NT2/D1 (cell line): ENCODE measurements around the gene PDE5A.
"Not testable (repeated sequence)": the region's sequence is repeated elsewhere in the genome, so short reads cannot be mapped to it uniquely, and the experiment has no call there.

ENCODE experiments used
- DNase-seq: peaks from one replicate; pipeline ENCODE4 v3.0.0-alpha.2; 2011; ENCODE audit warnings: low read depth, low spot score
- H3K27me3 ChIP-seq: 2 replicates; pipeline ENCODE4 v1.6.0; 2011; ENCODE audit warnings: mild to moderate bottlenecking; ENCODE audit not compliant: insufficient read length, insufficient read depth
- H3K36me3 ChIP-seq: 2 replicates; pipeline ENCODE4 v1.6.1; 2011; ENCODE audit warnings: mild to moderate bottlenecking, low read length, mixed read lengths; ENCODE audit not compliant: insufficient read depth, insufficient read length
- H3K4me1 ChIP-seq: 2 replicates; pipeline ENCODE4 v1.5.1; 2011; ENCODE audit not compliant: insufficient read depth, insufficient read length
- H3K4me3 ChIP-seq: 2 replicates; pipeline ENCODE4 v1.5.1; 2011; ENCODE audit warnings: low read depth; ENCODE audit not compliant: insufficient read length
- H3K9ac ChIP-seq: 2 replicates; pipeline ENCODE4 v1.6.0; 2011; ENCODE audit warnings: low read depth; ENCODE audit not compliant: insufficient read length
- H3K9me3 ChIP-seq: 2 replicates; pipeline ENCODE4 v1.5.1; 2011; ENCODE audit warnings: mild to moderate bottlenecking, low read length; ENCODE audit not compliant: insufficient read depth
- SUZ12 ChIP-seq: IDR thresholded peaks from 2 replicates; pipeline ENCODE4 v1.6.1; 2011; ENCODE audit not compliant: insufficient read length, insufficient read depth; ENCODE audit errors: extremely low read depth
- YY1 ChIP-seq: IDR thresholded peaks from 2 replicates; pipeline ENCODE4 v1.6.1; 2011; ENCODE audit not compliant: insufficient read length, insufficient read depth
- ZNF274 ChIP-seq: IDR thresholded peaks from 2 replicates; pipeline ENCODE4 v1.6.1; 2011; ENCODE audit warnings: mild to moderate bottlenecking, low read depth, low read length

PDE5A gene

DNA sequence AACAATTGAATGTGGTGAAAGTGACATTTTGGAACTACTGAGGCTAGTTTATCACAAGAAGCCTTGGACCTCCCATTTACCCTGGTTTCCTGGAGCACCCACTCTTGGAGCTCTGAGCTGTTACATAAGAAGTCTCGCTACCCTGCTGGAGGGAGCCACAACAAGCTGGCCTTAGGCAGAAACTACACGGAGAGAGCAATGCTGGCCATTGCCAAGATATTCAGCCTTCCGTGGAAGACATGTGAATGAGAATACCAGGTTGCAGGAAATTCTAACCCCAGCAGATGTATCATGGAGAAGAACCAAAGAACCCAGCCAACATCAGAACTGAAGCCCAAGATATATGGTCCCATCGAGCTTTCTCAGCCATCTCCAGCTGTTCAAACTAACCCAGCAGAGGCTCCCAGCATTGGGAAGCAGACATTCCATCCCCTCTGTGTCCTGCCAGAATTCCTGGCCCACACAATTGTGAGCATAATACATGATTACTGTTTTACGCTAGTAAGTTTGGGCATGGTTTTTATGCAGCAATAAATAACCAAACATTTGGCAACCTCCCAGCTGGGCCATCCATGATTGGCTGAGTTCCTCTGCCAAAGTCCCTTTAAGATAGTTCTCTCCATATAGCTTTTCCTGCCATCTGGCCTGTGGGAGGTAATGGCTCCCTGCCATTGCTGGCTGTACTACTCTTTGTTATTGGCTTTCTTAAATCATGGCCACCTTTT lies 17.9 kb upstream of the PDE5A start:
- Histone ChIP-seq H3K27me3 (no peaks in the 10 kb centered on the region), H3K9ac (no peak overlapping the region), H3K4me3 (no peak overlapping the region), H3K9me3 (no peaks in the 10 kb centered on the region), H3K36me3 (no peaks in the 10 kb centered on the region), H3K4me1 (no peaks in the 10 kb centered on the region)
- TF ChIP-seq ZNF274 (no peak), SUZ12 (no peak), YY1 (no peak)
- DNase-seq = no peak

DNA sequence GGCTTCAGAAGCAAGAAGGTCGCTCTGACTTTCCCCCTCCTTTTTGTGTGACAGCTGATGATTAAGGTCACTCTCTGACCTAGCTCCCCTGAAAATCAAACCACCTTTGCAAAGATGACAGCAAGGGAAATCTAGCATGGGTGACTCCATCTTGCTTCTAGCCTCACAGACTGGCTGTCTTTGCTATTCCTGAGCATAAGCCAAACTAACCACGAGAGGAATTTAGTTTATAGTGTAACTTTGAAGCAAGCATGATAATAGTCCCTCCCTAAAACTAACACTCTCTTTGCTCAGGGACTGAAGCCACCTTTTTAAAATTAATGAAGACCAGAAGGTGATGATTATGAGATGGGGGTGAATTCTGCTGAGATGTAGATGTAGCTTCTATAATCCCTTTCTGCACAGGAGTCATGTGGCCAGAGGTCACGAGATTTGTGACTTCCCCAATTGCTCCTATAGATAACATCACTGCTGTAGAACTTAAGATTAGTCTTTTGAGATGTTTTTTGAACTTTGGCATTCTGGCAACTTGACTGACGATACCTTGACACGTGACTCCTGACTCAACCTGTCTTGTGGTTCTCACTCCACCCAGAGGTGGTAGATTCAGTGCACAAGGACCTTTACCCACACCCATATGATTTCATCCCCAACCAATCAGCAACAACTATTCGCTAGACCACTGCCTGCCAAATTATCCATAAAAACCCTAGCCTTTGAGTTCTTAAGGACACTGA lies 14.9 kb upstream of the PDE5A start:
- H3K9ac ChIP-seq = no peak overlapping the region
- no peaks in the 10 kb centered on the region for H3K27me3 ChIP-seq
- no peaks in the 10 kb centered on the region for H3K4me1 ChIP-seq
- no peaks in the 10 kb centered on the region for H3K36me3 ChIP-seq
- no peak overlapping the region for H3K4me3 ChIP-seq
- no peak for TF ChIP-seq SUZ12
- no peak for TF ChIP-seq ZNF274
- no peak for TF ChIP-seq YY1
- H3K9me3 ChIP-seq = no peaks in the 10 kb centered on the region
- DNase-seq = no peak

DNA sequence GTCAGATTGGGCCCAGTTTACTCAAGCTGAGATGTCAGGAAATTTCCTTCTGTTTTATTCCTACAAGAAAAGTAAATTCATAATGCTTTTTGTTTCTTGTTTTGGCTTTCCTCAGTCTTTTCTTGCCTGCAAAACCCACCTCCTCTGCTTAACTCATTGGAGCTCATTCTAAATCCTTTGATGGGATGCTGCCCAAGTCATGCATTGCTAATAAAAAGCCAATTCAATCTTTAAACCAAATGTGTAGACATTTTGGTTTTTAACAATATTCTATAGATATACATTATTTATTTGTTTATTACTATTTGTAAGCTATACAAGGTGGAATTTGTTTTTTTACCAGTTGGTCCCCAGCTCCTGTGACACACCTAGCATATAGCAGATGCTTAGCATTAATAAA lies 13.2 kb upstream of the PDE5A start:
- no peak for DNase-seq
- Histone ChIP-seq H3K4me3 (no peak overlapping the region), H3K4me1 (no peaks in the 10 kb centered on the region), H3K9ac (no peak overlapping the region), H3K36me3 (no peaks in the 10 kb centered on the region), H3K27me3 (no peaks in the 10 kb centered on the region), H3K9me3 (no peaks in the 10 kb centered on the region)
- no peak for TF ChIP-seq YY1
- TF ChIP-seq SUZ12 = no peak
- no peak for TF ChIP-seq ZNF274

DNA sequence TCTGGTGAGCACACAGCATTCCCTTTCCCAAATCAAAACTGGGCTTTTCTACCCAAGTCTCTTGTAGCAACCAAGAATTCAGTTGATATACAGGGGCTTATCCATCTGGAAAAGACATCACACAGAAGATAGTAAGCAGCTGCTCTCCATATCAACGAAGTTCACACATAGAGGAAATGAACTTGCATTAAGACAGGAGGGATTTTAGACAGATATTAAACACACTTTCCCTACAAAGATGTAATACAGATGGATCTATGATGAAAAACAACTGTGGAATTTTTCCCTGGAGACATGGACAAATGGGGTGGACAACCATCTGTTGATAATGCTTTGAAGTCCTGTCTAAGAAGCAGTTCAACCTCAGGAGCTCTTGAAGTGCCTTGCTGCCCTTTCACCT lies 9.8 kb upstream of the PDE5A start:
- no peaks in the 10 kb centered on the region for H3K4me1 ChIP-seq
- no peaks in the 10 kb centered on the region for H3K27me3 ChIP-seq
- no peak overlapping the region for H3K9ac ChIP-seq
- no peaks in the 10 kb centered on the region for H3K36me3 ChIP-seq
- H3K4me3 ChIP-seq = no peak overlapping the region
- H3K9me3 ChIP-seq = no peaks in the 10 kb centered on the region
- no peak for TF ChIP-seq YY1
- no peak for TF ChIP-seq ZNF274
- no peak for DNase-seq

DNA sequence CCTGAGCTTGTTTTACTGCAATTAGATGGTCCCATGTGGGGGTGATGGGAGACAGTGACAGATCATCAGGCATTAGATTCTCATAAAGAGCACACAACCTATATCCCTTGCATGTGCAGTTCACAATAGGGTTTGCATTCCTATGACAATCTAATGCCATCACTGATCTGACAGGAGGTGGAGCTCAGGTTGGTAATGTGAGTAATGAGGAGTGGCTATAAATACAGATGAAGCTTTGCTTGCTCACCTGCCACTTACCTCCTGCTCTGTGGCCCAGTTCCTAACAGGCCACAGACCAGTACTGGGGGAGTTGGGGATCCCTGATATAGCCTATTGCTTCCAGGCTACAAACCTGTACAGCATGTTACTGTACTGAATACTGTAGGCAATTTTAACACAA lies 8.2 kb upstream of the PDE5A start:
- not testable (repeated sequence) for H3K9ac ChIP-seq, H3K4me3 ChIP-seq, H3K27me3 ChIP-seq, H3K36me3 ChIP-seq, DNase-seq, H3K9me3 ChIP-seq, H3K4me1 ChIP-seq

DNA sequence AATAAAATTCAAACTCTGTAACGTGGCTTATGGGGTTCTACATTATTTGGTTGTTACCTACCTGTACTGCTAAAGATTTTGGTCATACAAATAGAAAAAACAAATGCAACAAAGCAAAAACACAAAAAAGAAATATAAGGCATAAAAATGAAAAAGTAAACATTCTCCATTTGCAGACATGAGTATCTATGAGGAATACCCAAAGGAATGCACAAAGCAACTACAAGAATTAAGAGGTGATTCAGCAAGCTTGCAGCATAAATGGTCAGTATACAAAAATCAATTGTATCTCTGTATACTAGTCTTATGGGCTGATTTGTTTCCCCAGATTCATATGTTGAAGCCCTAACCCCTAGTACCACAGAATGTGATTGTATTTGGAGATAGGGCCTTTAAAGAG lies 3.6 kb upstream of the PDE5A start:
- no peak overlapping the region for H3K9ac ChIP-seq
- peaks cover 8% of the 10 kb centered on the region for H3K27me3 ChIP-seq
- TF ChIP-seq SUZ12 = no peak
- no peak for TF ChIP-seq YY1
- TF ChIP-seq ZNF274 = no peak
- no peaks in the 10 kb centered on the region for H3K36me3 ChIP-seq
- no peaks in the 10 kb centered on the region for H3K9me3 ChIP-seq
- no peak for DNase-seq
- no peak overlapping the region for H3K4me3 ChIP-seq
- no peaks in the 10 kb centered on the region for H3K4me1 ChIP-seq

DNA sequence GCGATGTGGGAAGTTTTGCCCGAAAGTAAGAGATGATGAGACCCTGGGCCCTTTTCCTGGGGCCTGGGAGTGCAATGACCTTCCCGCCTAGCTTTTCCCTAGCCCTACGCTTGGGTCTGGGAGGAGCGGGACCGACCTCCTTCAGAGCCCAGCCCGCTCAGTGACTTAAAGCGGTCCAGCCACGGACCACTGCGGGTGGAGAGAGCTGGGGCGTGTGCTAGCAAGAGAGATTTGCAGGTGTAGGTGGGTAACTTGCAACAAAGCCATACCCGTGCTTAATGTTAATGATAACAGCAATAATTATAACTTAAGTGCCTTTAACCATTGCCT lies 503 bp upstream of the PDE5A start:
- Histone ChIP-seq H3K36me3 (no peaks in the 10 kb centered on the region), H3K27me3 (peaks cover 15% of the 10 kb centered on the region), H3K9me3 (no peaks in the 10 kb centered on the region), H3K4me1 (no peaks in the 10 kb centered on the region), H3K9ac (peak overlapping the region; percentile 79), H3K4me3 (peak overlapping the region; percentile 42)
- TF ChIP-seq ZNF274 (no peak), SUZ12 (no peak), YY1 (no peak)
- DNase-seq = no peak
